ENCODE data around the gene PRR12.

DNA sequence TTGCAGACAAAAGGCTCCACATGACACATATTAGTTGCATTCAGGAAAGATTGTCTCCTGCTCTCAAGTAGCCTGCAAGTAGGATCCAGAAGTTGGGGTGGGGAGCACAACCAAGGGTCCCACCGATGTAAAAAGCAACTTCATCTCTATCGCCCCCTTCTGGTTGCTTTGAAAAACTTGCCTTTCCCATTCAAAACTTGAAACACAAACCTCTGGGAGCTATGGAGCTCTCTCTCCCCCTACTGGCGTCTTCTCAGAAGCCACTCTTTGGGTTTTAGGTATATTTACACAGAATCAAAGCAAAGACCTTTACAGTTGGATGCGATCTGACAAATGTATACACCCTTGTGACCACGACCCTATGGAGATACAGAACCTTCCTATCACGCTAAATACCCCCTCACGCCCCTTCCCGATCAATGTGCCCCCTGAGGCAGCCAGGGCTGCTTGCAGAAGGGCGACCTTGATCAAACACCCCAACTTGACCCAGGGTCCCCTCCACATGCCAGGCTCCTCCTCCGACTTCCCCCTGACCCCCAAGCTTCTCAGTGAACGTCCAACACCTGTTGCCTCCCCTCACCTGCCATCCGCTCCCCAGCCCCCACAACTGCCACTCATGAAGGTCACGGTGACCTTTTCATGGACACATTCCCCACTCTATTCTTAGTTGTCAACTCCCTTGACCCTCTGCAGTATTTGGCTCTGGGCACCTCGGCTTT lies 20.7 kb upstream of the PRR12 start:
- TF ChIP-seq, protein P1, sequence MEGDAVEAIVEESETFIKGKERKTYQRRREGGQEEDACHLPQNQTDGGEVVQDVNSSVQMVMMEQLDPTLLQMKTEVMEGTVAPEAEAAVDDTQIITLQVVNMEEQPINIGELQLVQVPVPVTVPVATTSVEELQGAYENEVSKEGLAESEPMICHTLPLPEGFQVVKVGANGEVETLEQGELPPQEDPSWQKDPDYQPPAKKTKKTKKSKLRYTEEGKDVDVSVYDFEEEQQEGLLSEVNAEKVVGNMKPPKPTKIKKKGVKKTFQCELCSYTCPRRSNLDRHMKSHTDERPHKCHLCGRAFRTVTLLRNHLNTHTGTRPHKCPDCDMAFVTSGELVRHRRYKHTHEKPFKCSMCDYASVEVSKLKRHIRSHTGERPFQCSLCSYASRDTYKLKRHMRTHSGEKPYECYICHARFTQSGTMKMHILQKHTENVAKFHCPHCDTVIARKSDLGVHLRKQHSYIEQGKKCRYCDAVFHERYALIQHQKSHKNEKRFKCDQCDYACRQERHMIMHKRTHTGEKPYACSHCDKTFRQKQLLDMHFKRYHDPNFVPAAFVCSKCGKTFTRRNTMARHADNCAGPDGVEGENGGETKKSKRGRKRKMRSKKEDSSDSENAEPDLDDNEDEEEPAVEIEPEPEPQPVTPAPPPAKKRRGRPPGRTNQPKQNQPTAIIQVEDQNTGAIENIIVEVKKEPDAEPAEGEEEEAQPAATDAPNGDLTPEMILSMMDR (IDR thresholded peaks at IDR 0.05; ENCODE audit: low read depth, low read length, missing input control), result peak; percentile 99
- TF ChIP-seq RAD21 (IDR thresholded peaks at IDR 0.05) (peak; percentile 97 to 99), JUND (IDR thresholded peaks at IDR 0.05) (no peak), TAF1 (conservative IDR thresholded peaks at IDR 0.05) (no peak), RXRA (IDR thresholded peaks at IDR 0.05) (peak in 1 of 2 donors; percentile 8), YY1 (IDR thresholded peaks at IDR 0.05) (no peak), EGR1 (IDR thresholded peaks at IDR 0.05; ENCODE audit: low read depth in 2 of 2) (no peak), SP1 (IDR thresholded peaks at IDR 0.05) (no peak), HNF4G (IDR thresholded peaks at IDR 0.05) (no peak)
- TF ChIP-seq, protein P2, sequence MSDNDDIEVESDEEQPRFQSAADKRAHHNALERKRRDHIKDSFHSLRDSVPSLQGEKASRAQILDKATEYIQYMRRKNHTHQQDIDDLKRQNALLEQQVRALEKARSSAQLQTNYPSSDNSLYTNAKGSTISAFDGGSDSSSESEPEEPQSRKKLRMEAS (IDR thresholded peaks at IDR 0.05), result no peak
- TF ChIP-seq, protein P3, sequence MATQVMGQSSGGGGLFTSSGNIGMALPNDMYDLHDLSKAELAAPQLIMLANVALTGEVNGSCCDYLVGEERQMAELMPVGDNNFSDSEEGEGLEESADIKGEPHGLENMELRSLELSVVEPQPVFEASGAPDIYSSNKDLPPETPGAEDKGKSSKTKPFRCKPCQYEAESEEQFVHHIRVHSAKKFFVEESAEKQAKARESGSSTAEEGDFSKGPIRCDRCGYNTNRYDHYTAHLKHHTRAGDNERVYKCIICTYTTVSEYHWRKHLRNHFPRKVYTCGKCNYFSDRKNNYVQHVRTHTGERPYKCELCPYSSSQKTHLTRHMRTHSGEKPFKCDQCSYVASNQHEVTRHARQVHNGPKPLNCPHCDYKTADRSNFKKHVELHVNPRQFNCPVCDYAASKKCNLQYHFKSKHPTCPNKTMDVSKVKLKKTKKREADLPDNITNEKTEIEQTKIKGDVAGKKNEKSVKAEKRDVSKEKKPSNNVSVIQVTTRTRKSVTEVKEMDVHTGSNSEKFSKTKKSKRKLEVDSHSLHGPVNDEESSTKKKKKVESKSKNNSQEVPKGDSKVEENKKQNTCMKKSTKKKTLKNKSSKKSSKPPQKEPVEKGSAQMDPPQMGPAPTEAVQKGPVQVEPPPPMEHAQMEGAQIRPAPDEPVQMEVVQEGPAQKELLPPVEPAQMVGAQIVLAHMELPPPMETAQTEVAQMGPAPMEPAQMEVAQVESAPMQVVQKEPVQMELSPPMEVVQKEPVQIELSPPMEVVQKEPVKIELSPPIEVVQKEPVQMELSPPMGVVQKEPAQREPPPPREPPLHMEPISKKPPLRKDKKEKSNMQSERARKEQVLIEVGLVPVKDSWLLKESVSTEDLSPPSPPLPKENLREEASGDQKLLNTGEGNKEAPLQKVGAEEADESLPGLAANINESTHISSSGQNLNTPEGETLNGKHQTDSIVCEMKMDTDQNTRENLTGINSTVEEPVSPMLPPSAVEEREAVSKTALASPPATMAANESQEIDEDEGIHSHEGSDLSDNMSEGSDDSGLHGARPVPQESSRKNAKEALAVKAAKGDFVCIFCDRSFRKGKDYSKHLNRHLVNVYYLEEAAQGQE (IDR thresholded peaks at IDR 0.05), result no peak
- TF ChIP-seq, protein P4, sequence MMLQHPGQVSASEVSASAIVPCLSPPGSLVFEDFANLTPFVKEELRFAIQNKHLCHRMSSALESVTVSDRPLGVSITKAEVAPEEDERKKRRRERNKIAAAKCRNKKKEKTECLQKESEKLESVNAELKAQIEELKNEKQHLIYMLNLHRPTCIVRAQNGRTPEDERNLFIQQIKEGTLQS (IDR thresholded peaks at IDR 0.05), result no peak
- TF ChIP-seq, protein P5, sequence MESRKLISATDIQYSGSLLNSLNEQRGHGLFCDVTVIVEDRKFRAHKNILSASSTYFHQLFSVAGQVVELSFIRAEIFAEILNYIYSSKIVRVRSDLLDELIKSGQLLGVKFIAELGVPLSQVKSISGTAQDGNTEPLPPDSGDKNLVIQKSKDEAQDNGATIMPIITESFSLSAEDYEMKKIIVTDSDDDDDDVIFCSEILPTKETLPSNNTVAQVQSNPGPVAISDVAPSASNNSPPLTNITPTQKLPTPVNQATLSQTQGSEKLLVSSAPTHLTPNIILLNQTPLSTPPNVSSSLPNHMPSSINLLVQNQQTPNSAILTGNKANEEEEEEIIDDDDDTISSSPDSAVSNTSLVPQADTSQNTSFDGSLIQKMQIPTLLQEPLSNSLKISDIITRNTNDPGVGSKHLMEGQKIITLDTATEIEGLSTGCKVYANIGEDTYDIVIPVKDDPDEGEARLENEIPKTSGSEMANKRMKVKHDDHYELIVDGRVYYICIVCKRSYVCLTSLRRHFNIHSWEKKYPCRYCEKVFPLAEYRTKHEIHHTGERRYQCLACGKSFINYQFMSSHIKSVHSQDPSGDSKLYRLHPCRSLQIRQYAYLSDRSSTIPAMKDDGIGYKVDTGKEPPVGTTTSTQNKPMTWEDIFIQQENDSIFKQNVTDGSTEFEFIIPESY (IDR thresholded peaks at IDR 0.05), result no peak

Measured in liver (tissue), 3 donors.